Sigmoid colon (tissue), 7 donors: ENCODE measurements around the gene FMNL3. TPM values are rescaled to one million over a fixed set of nuclear protein-coding genes. Genes with fewer than 3 reads are reported as not detected.

Experiments
- DNase-seq: peaks from one replicate; pipeline ENCODE4 v3.0.0-alpha.2; 2019
- H3K27ac ChIP-seq, 4 donors: fragments of 200-600 bp; sonication (generic); one replicate each; pipeline ENCODE4 v1.5.1; 2016 to 2019; ENCODE audit warnings: mild to moderate bottlenecking in 1 of 4
- H3K27me3 ChIP-seq, 3 donors: fragments of 200-600 bp; sonication (generic); one replicate each; pipeline ENCODE4 v1.5.1; 2019; ENCODE audit warnings: mild to moderate bottlenecking in 1 of 3
- H3K36me3 ChIP-seq, 4 donors: fragments of 200-600 bp; sonication (generic); one replicate each; pipeline ENCODE4 v1.5.1; 2016 to 2019
- H3K4me1 ChIP-seq, 4 donors: fragments of 200-600 bp; sonication (generic); one replicate each; pipeline ENCODE4 v1.5.1; 2017 to 2019
- H3K4me3 ChIP-seq, 4 donors: fragments of 200-600 bp; sonication (generic); one replicate each; pipeline ENCODE4 v1.5.1; 2017 to 2019; ENCODE audit warnings: mild to moderate bottlenecking in 2 of 4, moderate library complexity in 1 of 4
- H3K9me3 ChIP-seq, 4 donors: fragments of 200-600 bp in 3 of 4; sonication (generic) in 3 of 4; one replicate each; pipeline versions ENCODE4 v1.5.1 to v1.6.1; 2013 to 2019
- CTCF ChIP-seq, 4 experiments: fragments of 450-650 bp in 3 of 4; fragments of 200-600 bp in 1 of 4; IDR thresholded peaks; one replicate each; pipeline ENCODE4 v1.5.1; 2016 to 2019; ENCODE audit warnings: antibody characterized with exemption in 4 of 4, mild to moderate bottlenecking in 3 of 4, moderate library complexity in 2 of 4
- EP300 ChIP-seq, 4 donors: sonication (generic); formaldehyde crosslinking; IDR thresholded peaks; one replicate each; pipeline ENCODE4 v1.6.1; 2017; ENCODE audit warnings: antibody characterized with exemption in 4 of 4
- POLR2A ChIP-seq, 2 donors: fragments of 450-650 bp; IDR thresholded peaks; one replicate each; pipeline ENCODE4 v1.6.1; 2016; ENCODE audit warnings: antibody characterized with exemption in 2 of 2, mild to moderate bottlenecking in 2 of 2, moderate library complexity in 2 of 2
- POLR2AphosphoS5 ChIP-seq, 4 donors: sonication (generic); formaldehyde crosslinking; IDR thresholded peaks; one replicate each; pipeline ENCODE4 v1.6.1; 2017; ENCODE audit warnings: antibody characterized with exemption in 4 of 4
- WGBS, 2 donors: extraction: QIAGEN DNeasy Blood & Tissue Kit; methylation state at CpG; one replicate each; pipeline ENCODE4 v1.1.7; 2013; 5-methylcytosine and 5-hydroxymethylcytosine counted together
- intact Hi-C: fragments of 100-400 bp; cut with DNase I; formaldehyde crosslinking; loops from one replicate; pipeline ENCODE4 v1.15.1; 2023
- polyA plus RNA-seq, 3 donors: library from polyadenylated mRNA; stranded (reverse); fragments of 200-250 nt; gene quantifications; one replicate each; pipeline ENCODE4 v1.2.3, GENCODE V29; 2013
- total RNA-seq, 4 donors: library from RNA; depleted of rRNA; stranded (reverse); fragments of >200 nt; gene quantifications; one replicate each; pipeline ENCODE4 v1.1.0, GENCODE V29; 2016
- donor health status: healthy with polysubstance abuse.
- donor health status: Bipolar disorder and iron deficiency.
- donor health status: healthy.

Gene FMNL3
- total and polyA plus RNA-seq, 7 donors = 1.8 to 12.2 (median 9.8) TPM

GRCh38 chr12:49644620-49644994, 62.6 kb downstream of the FMNL3 start:
- peak; percentile 93 to 98 (median 95) for TF ChIP-seq CTCF (IDR thresholded peaks at IDR 0.05)
- no peak for TF ChIP-seq POLR2A (IDR thresholded peaks at IDR 0.05)
- TF ChIP-seq POLR2AphosphoS5 (IDR thresholded peaks at IDR 0.05) = peak in 1 of 4 donors; percentile 17
- TF ChIP-seq EP300 (IDR thresholded peaks at IDR 0.05) = no peak
- H3K4me3 ChIP-seq = no peak overlapping the region
- intact Hi-C loops = loop anchor here (1.0 to 2.0 kb wide), 2 partner anchors 28 to 63 kb away; partner anchors contain the start of gene FMNL3
- H3K27me3 ChIP-seq = no peaks in the 10 kb centered on the region
- peak overlapping the region in 3 of 4 donors; percentile 11 to 40 (median 18) for H3K27ac ChIP-seq
- H3K36me3 ChIP-seq = peaks cover 10 to 80% (median 21%) of the 10 kb centered on the region in 4 donors
- WGBS, 2 donors = 2 to 3% methylated on average over 2 of the region's 2 CpGs
- H3K4me1 ChIP-seq = peaks cover 0 to 22% (median 10%) of the 10 kb centered on the region in 4 donors
- H3K9me3 ChIP-seq = no peaks in the 10 kb centered on the region
- DNase-seq = peak; percentile 93

GRCh38 chr12:49643961-49644619, 63.1 kb downstream of the FMNL3 start:
- DNase-seq = no peak
- no peak overlapping the region for H3K4me3 ChIP-seq
- peaks cover 10 to 79% (median 19%) of the 10 kb centered on the region in 4 donors for H3K36me3 ChIP-seq
- no peak for TF ChIP-seq POLR2AphosphoS5 (IDR thresholded peaks at IDR 0.05)
- no peak for TF ChIP-seq POLR2A (IDR thresholded peaks at IDR 0.05)
- TF ChIP-seq EP300 (IDR thresholded peaks at IDR 0.05) = no peak
- TF ChIP-seq CTCF (IDR thresholded peaks at IDR 0.05) = no peak
- intact Hi-C loops = loop anchor here (1.0 to 2.0 kb wide), 2 partner anchors 29 to 63 kb away; partner anchors contain the start of gene FMNL3
- H3K4me1 ChIP-seq = peaks cover 0 to 22% (median 10%) of the 10 kb centered on the region in 4 donors
- H3K27me3 ChIP-seq = no peaks in the 10 kb centered on the region
- WGBS, 2 donors = 70 to 77% methylated on average over 10 of the region's 10 CpGs
- H3K27ac ChIP-seq = peak overlapping the region in 2 of 4 donors; percentile 11 to 18
- H3K9me3 ChIP-seq = no peaks in the 10 kb centered on the region

- H3K4me3 ChIP-seq = no peak overlapping the region
- intact Hi-C loops = no loop called here
- no peak for DNase-seq
- H3K4me1 ChIP-seq = peaks cover 0 to 22% (median 10%) of the 10 kb centered on the region in 4 donors
- 93 to 94% methylated on average over 7 of the region's 7 CpGs for WGBS, 2 donors
- H3K9me3 ChIP-seq = no peaks in the 10 kb centered on the region
- peaks cover 10 to 70% (median 15%) of the 10 kb centered on the region in 4 donors for H3K36me3 ChIP-seq
- H3K27me3 ChIP-seq = no peaks in the 10 kb centered on the region
- H3K27ac ChIP-seq = no peak overlapping the region
- TF ChIP-seq EP300 (IDR thresholded peaks at IDR 0.05) (no peak), POLR2A (IDR thresholded peaks at IDR 0.05) (no peak), POLR2AphosphoS5 (IDR thresholded peaks at IDR 0.05) (no peak), CTCF (IDR thresholded peaks at IDR 0.05) (no peak)
Measured at GRCh38 chr12:49643135-49643534, 64.1 kb downstream of the FMNL3 start.

GRCh38 chr12:49642370-49642802, 64.8 kb downstream of the FMNL3 start:
- H3K36me3 ChIP-seq = peaks cover 10 to 70% (median 15%) of the 10 kb centered on the region in 4 donors
- TF ChIP-seq POLR2AphosphoS5 (IDR thresholded peaks at IDR 0.05) (no peak), POLR2A (IDR thresholded peaks at IDR 0.05) (no peak), EP300 (IDR thresholded peaks at IDR 0.05) (no peak), CTCF (IDR thresholded peaks at IDR 0.05) (no peak)
- intact Hi-C loops = no loop called here

More at GRCh38 chr12:49642370-49642802, 64.8 kb downstream of the FMNL3 start:
- DNase-seq = no peak
- H3K27ac ChIP-seq = no peak overlapping the region
- peaks cover 0 to 22% (median 12%) of the 10 kb centered on the region in 4 donors for H3K4me1 ChIP-seq
- WGBS, 2 donors = 90 to 91% methylated on average over 11 of the region's 11 CpGs
- H3K9me3 ChIP-seq = no peaks in the 10 kb centered on the region
- no peaks in the 10 kb centered on the region for H3K27me3 ChIP-seq
- no peak overlapping the region for H3K4me3 ChIP-seq
